AG10803 (cell line): ENCODE results near the gene TSSK2.
A peak's percentile ranks its signal among the peaks of the same experiment; 100 is the strongest.

Experiments
- DNase-seq: peaks from one replicate; pipeline ENCODE4 v3.0.0; 2010; ENCODE audit warnings: low read depth
- H3K4me3 ChIP-seq: 2 replicates; pipeline ENCODE4 v1.5.1; 2011; ENCODE audit warnings: mild to moderate bottlenecking, low read length, control low read depth
- CTCF ChIP-seq: conservative IDR thresholded peaks from 2 replicates; pipeline ENCODE4 v1.5.1; 2011; ENCODE audit warnings: mild to moderate bottlenecking, low read length, control low read depth, inconsistent platforms

Gene TSSK2

DNA sequence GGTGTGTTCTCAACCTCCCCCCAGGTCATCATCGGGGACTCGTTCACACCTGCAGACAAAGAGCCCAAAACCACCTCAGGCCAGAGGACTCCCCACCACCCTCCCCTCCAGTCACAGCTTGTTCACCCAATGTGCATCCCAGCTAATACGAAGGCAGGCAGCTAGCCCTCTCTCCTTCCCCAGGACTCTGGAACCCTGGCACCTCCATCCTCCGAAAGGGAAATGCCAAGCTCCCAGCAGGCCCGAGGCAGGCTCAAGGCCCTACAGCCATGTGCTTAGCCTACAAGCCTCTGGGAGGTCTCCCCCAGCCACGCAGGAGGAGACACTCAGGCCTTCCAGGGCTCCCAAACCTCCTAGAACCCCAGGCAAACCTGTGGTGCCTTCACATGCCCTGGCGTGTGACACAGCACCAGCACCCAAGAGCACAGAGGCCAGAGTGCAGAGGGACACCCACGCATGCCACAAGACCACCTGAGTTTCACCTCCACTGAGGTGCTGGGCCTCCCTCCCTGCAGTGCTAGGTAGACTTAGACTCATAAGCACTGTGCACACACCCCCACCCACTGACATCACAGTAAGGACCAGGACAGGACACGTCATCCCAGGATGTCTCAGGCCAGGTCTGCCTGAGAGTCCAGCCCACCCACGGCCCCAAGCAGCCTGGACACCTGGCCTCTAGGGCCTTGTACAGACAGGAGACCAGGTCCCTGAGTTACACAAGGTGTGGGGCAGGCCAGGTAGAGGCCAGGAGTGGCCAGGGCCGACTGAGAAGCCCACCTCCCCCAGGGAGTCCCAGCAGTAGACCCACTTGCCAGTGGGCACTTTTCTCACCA, 6.5 kb downstream of the TSSK2 start:
- no peak overlapping the region for H3K4me3 ChIP-seq
- no peak for DNase-seq
- no peak for TF ChIP-seq CTCF

GRCh38 chr22:19138217-19139000, 7.3 kb downstream of the TSSK2 start:
- no peak overlapping the region for H3K4me3 ChIP-seq
- no peak for DNase-seq
- TF ChIP-seq CTCF, result no peak

DNA sequence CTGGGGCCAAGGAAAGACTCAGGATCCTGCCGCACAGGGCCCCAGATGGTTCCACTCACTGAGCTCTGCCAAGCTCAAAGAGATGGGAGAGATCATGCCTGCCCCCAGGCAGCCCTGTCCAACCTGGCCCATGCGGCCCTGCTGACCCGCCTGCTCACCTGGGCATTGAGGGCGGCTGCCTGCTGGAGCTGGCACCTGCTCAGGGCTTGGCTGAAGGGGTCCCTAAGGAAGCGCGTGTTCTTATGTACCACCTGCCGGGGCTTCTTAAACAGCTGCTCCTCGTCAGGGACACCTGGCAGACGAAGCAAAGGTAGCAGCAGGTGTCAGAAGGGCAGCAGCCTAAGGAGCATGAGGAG, 7.9 kb downstream of the TSSK2 start:
- DNase-seq, result no peak
- no peak for TF ChIP-seq CTCF
- no peak overlapping the region for H3K4me3 ChIP-seq

DNA sequence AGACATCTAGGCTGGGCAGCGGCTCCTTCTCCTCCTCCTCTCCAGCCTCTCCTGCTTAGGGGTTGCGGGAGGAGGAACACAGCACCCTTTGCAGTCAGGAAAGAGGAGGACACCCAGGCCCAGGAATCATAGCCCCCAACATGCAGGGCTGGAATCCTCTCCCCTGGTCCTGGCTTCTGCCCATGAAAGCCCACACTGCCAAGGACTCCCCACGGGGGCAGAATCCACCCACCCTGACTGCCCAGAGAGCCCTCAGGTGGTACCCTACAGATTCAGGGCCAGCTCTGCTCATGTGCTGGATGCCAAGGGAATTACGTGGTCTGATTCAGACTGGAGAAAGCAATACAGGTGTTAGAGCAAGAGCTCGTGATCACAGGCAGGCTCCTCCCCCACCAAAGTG, 8.9 kb downstream of the TSSK2 start:
- DNase-seq, result no peak
- H3K4me3 ChIP-seq, result no peak overlapping the region
- TF ChIP-seq CTCF, result no peak

DNA sequence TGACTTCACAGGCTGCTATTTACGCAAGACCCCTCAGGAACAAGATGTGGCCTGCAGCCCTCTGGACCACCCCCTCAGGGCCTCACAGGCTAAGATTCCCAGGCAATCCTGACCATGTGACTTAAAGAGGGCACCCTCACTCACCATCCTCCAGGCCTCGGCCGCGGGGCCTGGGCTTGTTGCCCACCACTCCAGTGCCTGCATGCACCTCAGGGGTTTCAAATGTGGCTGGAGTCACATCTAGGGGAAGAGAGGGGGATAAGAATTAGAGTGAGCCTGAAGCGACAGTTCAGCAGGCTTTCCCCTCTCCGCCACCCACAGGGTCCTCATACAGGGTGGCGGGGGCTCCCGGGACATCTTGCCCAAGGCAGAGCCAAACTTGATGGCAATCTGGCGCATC, 11.3 kb downstream of the TSSK2 start:
- TF ChIP-seq CTCF, result no peak
- no peak overlapping the region for H3K4me3 ChIP-seq
- no peak for DNase-seq

DNA sequence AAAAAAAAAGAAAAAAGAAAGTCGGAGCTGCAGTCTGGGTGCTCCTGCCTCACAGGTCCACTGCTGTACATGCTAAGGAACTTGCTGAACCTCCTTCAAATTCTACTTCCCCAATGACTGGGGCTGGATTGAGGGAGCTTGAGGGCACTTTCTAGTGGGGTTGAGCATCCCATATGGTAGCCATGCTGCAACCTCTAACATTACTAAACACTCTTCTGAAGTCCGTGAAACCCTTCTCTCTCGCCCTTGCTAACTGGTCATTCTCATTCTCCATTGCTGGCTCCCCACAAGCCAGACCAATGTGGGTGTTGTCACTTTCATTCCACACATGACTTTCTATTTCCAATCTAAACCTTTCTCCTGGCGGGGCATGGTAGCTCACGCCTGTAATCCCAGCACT, 12.1 kb downstream of the TSSK2 start:
- no peak for DNase-seq
- TF ChIP-seq CTCF, result no peak
- H3K4me3 ChIP-seq, result peak overlapping the region; percentile 18; the same call in 1 of the 2 replicates

- peak; percentile 15 for DNase-seq
- H3K4me3 ChIP-seq, result peak overlapping the region; percentile 98
- no peak for TF ChIP-seq CTCF
Measured at GRCh38 chr22:19143967-19144400, 12.9 kb downstream of the TSSK2 start.
